ENCODE results near the gene MGAT4C.
"Not testable (repeated sequence)": the region's sequence is repeated elsewhere in the genome, so short reads cannot be mapped to it uniquely, and the experiment has no call there.

The MGAT4C gene

DNA sequence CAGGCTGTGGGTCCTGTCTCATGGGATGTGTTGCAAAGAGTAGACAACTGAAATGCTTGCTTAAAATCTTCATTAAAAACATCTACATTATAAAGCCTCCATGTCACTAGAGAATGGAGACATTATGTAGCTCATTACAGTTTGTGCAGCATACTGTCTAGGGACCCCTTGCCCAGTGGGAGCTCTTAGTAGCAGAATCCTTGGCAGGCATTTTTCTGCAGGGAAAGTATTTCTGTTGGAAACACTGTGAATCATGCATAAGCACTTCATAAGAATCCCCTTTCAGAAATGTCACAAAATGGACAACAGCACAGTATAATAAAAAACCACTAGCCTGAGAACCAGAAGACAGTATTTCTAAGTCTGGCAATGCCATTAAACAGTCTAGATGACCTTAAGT lies 174.3 kb downstream of the MGAT4C start (continued):
- TF ChIP-seq, protein P1, sequence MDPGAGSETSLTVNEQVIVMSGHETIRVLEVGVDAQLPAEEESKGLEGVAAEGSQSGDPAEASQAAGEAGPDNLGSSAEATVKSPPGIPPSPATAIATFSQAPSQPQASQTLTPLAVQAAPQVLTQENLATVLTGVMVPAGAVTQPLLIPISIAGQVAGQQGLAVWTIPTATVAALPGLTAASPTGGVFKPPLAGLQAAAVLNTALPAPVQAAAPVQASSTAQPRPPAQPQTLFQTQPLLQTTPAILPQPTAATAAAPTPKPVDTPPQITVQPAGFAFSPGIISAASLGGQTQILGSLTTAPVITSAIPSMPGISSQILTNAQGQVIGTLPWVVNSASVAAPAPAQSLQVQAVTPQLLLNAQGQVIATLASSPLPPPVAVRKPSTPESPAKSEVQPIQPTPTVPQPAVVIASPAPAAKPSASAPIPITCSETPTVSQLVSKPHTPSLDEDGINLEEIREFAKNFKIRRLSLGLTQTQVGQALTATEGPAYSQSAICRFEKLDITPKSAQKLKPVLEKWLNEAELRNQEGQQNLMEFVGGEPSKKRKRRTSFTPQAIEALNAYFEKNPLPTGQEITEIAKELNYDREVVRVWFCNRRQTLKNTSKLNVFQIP (CRISPR knock-in tag; IDR thresholded peaks at IDR 0.05; ENCODE audit: borderline replicate concordance, low read depth): no peak
- TF ChIP-seq TOX (CRISPR knock-in tag; IDR thresholded peaks at IDR 0.05; ENCODE audit: borderline replicate concordance) (no peak), TCF4 (CRISPR knock-in tag; IDR thresholded peaks at IDR 0.05; ENCODE audit: borderline replicate concordance) (no peak), ZFP30 (CRISPR knock-in tag; IDR thresholded peaks at IDR 0.05) (no peak)

DNA sequence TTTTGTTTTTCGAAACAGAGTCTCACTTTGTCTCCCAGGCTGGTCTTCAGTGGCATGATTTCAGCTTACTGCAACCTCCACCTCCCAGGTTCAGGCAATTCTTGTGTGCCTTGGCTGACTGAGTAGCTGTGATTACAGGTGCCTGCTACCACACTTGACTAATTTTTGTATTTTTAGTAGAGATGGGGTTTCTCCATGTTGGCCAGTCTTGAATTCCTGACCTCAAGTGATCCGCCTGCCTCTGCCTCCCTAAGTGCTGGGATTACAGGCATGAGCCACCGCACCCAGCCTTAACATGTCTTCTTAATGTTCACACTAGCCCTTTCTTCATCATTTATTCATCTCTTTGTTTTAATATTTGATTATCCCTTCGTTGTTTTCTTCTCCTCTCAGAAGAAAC lies 197.1 kb downstream of the MGAT4C start:
- not testable (repeated sequence) for ATAC-seq

- no peak for ATAC-seq
- TF ChIP-seq ISL1 (CRISPR knock-in tag; IDR thresholded peaks at IDR 0.05) (no peak), GLIS3 (CRISPR knock-in tag; IDR thresholded peaks at IDR 0.05) (no peak), TCF4 (CRISPR knock-in tag; IDR thresholded peaks at IDR 0.05; ENCODE audit: borderline replicate concordance) (no peak), ZNF8 (CRISPR knock-in tag; IDR thresholded peaks at IDR 0.05) (no peak), OSR1 (CRISPR knock-in tag; IDR thresholded peaks at IDR 0.05) (no peak), TOX (CRISPR knock-in tag; IDR thresholded peaks at IDR 0.05; ENCODE audit: borderline replicate concordance) (no peak), ZC3H10 (CRISPR knock-in tag; IDR thresholded peaks at IDR 0.05) (no peak), PATZ1 (CRISPR knock-in tag; IDR thresholded peaks at IDR 0.05; ENCODE audit: borderline replicate concordance) (no peak), ESRRG (CRISPR knock-in tag; IDR thresholded peaks at IDR 0.05) (no peak), RARB (CRISPR knock-in tag; IDR thresholded peaks at IDR 0.05) (no peak), CSRNP3 (CRISPR knock-in tag; IDR thresholded peaks at IDR 0.05) (no peak), ZNF70 (CRISPR knock-in tag; IDR thresholded peaks at IDR 0.05) (no peak), PPARA (CRISPR knock-in tag; IDR thresholded peaks at IDR 0.05; ENCODE audit: borderline replicate concordance) (no peak), CREB5 (CRISPR knock-in tag; IDR thresholded peaks at IDR 0.05; ENCODE audit: low read depth) (no peak), ZFP3 (CRISPR knock-in tag; IDR thresholded peaks at IDR 0.05) (no peak)
These were observed 198.9 kb downstream of the MGAT4C start for GRCh38 chr12:86057092-86057845.

- no peak for TF ChIP-seq TOX (CRISPR knock-in tag; IDR thresholded peaks at IDR 0.05; ENCODE audit: borderline replicate concordance)
- TF ChIP-seq TCF4 (CRISPR knock-in tag; IDR thresholded peaks at IDR 0.05; ENCODE audit: borderline replicate concordance): no peak
- TF ChIP-seq CSRNP3 (CRISPR knock-in tag; IDR thresholded peaks at IDR 0.05): no peak
- TF ChIP-seq ZFP30 (CRISPR knock-in tag; IDR thresholded peaks at IDR 0.05): no peak
- TF ChIP-seq ZC3H10 (CRISPR knock-in tag; IDR thresholded peaks at IDR 0.05): no peak
- TF ChIP-seq ZNF8 (CRISPR knock-in tag; IDR thresholded peaks at IDR 0.05): no peak
- TF ChIP-seq OSR1 (CRISPR knock-in tag; IDR thresholded peaks at IDR 0.05): no peak
- no peak for TF ChIP-seq SNAI2 (CRISPR knock-in tag; IDR thresholded peaks at IDR 0.05)
- no peak for TF ChIP-seq ZFP3 (CRISPR knock-in tag; IDR thresholded peaks at IDR 0.05)
- TF ChIP-seq, protein P1 (CRISPR knock-in tag; IDR thresholded peaks at IDR 0.05; ENCODE audit: borderline replicate concordance, low read depth): no peak
- no peak for TF ChIP-seq RARB (CRISPR knock-in tag; IDR thresholded peaks at IDR 0.05)
- no peak for TF ChIP-seq ZNF70 (CRISPR knock-in tag; IDR thresholded peaks at IDR 0.05)
- no peak for TF ChIP-seq ISL1 (CRISPR knock-in tag; IDR thresholded peaks at IDR 0.05)
- TF ChIP-seq CSDC2 (CRISPR knock-in tag; IDR thresholded peaks at IDR 0.05): no peak
- no peak for TF ChIP-seq PATZ1 (CRISPR knock-in tag; IDR thresholded peaks at IDR 0.05; ENCODE audit: borderline replicate concordance)
- no peak for TF ChIP-seq CREB5 (CRISPR knock-in tag; IDR thresholded peaks at IDR 0.05; ENCODE audit: low read depth)
- no peak for ATAC-seq
These were observed 203.3 kb downstream of the MGAT4C start for GRCh38 chr12:86052921-86053320.
